Measurements from ENCODE around the gene FAHD2B.
"Not testable (repeated sequence)": the region's sequence is repeated elsewhere in the genome, so short reads cannot be mapped to it uniquely, and the experiment has no call there.

Gene FAHD2B

DNA sequence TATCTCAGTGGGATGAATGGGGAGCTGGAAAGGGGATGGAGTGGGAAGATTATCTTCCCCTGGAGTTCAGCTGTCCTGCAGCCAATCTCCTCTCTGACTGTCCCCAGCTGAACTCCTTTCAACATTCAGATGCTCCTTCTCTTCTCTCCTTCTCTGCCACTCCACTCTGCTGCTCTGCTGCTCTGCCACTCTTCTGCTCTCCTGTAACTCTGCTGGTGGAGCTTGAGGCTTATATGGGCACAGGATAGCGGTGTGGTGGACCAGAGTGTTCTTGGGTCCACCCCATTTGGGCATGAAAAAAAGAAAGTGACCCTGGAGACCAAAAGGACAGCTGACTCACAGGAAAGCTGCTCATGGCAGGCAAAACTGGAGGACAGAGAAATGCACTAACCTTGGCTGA, 26.6 kb downstream of the FAHD2B start:
- Histone ChIP-seq H3K27me3 (no peaks in the 10 kb centered on the region), H3K36me3 (no peaks in the 10 kb centered on the region), H3K4me3 (ENCODE audit: low read depth, low read length) (no peak overlapping the region), H3K4me1 (no peaks in the 10 kb centered on the region), H3K9me3 (no peaks in the 10 kb centered on the region)
- TF ChIP-seq, protein P1, sequence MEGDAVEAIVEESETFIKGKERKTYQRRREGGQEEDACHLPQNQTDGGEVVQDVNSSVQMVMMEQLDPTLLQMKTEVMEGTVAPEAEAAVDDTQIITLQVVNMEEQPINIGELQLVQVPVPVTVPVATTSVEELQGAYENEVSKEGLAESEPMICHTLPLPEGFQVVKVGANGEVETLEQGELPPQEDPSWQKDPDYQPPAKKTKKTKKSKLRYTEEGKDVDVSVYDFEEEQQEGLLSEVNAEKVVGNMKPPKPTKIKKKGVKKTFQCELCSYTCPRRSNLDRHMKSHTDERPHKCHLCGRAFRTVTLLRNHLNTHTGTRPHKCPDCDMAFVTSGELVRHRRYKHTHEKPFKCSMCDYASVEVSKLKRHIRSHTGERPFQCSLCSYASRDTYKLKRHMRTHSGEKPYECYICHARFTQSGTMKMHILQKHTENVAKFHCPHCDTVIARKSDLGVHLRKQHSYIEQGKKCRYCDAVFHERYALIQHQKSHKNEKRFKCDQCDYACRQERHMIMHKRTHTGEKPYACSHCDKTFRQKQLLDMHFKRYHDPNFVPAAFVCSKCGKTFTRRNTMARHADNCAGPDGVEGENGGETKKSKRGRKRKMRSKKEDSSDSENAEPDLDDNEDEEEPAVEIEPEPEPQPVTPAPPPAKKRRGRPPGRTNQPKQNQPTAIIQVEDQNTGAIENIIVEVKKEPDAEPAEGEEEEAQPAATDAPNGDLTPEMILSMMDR (IDR thresholded peaks at IDR 0.05; ENCODE audit: low read depth, low read length), result no peak
- DNase-seq, result no peak

DNA sequence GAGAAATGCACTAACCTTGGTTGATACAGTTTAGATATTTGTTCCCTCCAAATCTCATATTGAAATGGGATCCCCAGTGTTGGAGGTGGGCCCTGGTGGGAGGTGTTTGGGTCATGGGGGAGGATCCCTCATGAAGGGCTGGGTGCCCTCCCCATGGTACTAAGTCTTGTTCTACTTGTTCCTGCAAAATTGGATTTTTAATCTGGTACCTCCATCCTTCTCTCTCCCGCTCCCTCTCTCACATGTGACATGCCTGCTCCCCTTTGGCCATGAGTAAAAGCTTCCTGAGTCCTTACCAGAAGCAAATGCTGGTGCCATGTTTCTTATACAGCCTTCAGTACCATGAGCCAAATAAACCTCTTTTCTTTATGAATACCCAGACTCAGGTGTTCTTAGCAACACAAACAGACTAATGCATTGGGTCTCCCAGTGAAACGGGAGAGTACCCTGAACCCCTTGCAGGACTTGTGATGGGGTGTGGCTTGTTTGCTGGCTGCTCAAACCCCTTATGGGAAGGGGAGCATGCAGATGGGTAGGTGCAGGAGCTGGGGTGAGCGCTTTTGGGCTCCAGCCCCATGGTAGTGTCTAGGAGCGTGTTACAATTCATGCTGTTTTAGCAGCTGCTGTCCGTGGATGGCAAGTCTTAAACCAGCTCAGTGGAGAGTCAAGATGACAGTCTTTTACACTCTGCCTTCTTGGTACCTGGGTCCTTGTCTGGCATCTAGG, 27.2 kb downstream of the FAHD2B start:
- Histone ChIP-seq H3K9me3 (no peaks in the 10 kb centered on the region), H3K36me3 (no peaks in the 10 kb centered on the region), H3K27me3 (no peaks in the 10 kb centered on the region), H3K4me3 (ENCODE audit: low read depth, low read length) (no peak overlapping the region), H3K4me1 (no peaks in the 10 kb centered on the region)
- DNase-seq, result no peak
- TF ChIP-seq, protein P1 (IDR thresholded peaks at IDR 0.05; ENCODE audit: low read depth, low read length), result no peak

DNA sequence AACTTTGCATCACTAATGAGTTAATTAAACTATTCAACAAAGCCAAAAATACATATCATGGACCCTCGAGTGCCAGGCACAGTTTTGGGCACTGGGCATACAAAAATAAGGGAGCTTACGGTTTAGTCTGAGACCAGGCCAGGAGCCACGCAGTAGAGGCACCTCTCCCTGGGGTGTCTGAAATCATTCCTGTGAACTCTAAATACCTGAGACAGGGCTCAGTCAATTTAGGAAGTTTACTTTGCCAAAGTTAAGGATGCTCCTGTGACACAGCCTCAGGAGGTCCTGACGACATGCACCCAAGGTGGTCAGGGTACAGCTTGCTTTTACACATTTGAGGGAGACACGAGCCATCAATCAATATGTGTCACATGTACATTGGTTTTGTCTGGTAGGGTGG, 28.7 kb downstream of the FAHD2B start:
- H3K9me3 ChIP-seq; H3K4me3 ChIP-seq (ENCODE audit: low read depth, low read length); DNase-seq; H3K27me3 ChIP-seq; H3K4me1 ChIP-seq; H3K36me3 ChIP-seq: not testable (repeated sequence)

DNA sequence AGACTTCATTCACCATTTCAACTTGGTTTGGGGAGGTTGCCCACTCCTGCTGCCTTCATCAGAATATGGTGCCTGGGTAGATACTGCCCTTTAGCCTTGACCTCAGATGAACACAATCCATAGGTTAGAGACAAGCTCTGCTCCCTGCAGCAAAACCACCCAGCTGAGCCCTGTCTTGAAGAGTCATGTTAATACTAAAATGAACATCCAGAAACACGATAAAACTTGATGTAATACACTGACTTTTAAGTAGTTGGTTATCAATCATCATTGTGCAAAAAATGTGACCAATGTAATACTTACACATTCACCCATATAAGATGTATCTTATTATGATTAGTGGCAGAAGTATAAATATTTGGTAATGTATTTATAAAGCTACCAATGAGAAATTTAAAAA, 32.7 kb downstream of the FAHD2B start:
- not testable (repeated sequence) for H3K27me3 ChIP-seq; H3K4me3 ChIP-seq (ENCODE audit: low read depth, low read length); H3K36me3 ChIP-seq; H3K4me1 ChIP-seq; DNase-seq; H3K9me3 ChIP-seq

DNA sequence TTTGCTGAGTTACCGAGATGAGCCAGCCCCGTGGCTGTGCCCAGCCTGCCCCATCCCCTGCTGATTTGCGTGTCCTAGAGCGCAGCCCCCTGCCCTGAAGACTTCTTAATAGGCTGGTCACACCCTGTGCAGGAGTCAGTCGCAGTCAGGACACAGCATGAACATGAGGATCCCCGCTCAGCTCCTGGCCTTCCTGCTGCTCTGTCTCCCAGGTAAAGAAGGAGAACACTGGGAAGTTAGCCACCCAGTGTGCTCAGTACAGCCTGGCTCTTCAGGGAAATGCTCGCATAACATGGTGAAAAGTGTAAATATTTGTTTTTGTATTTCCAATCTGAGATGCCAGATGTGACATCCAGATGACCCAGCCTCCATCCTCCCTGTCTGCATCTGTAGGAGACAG, 34.9 kb downstream of the FAHD2B start:
- H3K27me3 ChIP-seq; H3K9me3 ChIP-seq; H3K4me1 ChIP-seq; H3K36me3 ChIP-seq; DNase-seq; H3K4me3 ChIP-seq (ENCODE audit: low read depth, low read length): not testable (repeated sequence)

DNA sequence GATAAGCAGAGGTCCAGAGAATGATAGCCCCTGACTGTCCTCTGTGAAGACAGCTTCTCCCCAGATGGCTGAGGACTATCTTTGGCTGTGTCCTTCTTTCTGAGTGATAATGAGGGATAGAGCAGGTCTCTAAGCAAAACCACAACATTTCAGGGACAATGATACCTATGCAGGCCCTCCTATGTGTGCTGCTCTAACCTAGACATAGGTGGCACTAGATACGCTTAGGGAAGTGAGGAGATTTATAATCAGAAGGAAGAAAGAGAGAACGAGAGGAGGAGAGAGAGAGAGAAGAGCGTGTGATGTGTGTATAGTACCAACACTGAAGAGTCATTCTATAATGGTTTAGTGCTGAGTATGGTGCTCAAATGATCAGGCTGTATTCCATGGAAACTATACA, 38.5 kb downstream of the FAHD2B start:
- H3K36me3 ChIP-seq; H3K9me3 ChIP-seq; H3K27me3 ChIP-seq; H3K4me1 ChIP-seq; DNase-seq; H3K4me3 ChIP-seq (ENCODE audit: low read depth, low read length): not testable (repeated sequence)

DNA sequence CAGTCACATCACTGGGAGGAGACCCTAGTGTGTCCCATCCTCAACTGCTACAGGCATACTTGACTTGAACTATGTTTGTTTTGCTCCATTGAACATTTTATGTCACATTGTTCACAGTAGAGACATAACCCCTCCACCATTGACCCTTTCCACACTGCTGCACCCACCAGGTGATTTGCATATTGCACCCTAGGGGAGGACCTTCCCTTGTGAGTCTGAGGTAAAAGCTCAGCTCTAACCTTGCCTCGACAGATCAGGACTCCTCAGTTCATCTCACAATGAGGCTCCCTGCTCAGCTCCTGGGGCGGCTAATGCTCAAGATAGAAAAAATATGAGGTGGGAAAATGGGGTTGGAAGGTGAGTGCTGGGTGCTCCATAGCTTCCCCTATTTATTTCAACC, 44.6 kb downstream of the FAHD2B start:
- H3K36me3 ChIP-seq; H3K27me3 ChIP-seq; DNase-seq; H3K9me3 ChIP-seq; H3K4me3 ChIP-seq (ENCODE audit: low read depth, low read length); H3K4me1 ChIP-seq: not testable (repeated sequence)

DNA sequence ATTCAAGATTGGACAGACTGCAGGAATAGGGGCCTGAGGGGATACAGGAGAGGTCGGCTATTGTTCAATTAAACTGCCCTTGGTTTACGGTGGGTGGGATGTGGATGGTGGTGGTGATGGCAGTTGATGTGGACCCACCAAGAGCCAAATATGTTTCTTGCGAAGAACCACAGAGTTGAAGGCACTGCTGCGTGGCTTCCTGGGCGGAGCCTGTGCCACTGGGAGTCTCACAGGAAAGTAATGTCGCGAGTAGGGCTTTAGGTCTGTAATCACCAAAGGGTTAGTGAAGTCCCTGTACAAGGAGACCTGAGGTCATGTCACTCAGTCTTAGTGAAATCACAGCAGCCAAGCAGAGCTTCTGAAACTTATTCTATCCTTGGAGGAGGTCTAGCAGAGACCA, 46.2 kb downstream of the FAHD2B start:
- not testable (repeated sequence) for H3K36me3 ChIP-seq; H3K4me1 ChIP-seq; H3K9me3 ChIP-seq; H3K4me3 ChIP-seq (ENCODE audit: low read depth, low read length); DNase-seq; H3K27me3 ChIP-seq

DNA sequence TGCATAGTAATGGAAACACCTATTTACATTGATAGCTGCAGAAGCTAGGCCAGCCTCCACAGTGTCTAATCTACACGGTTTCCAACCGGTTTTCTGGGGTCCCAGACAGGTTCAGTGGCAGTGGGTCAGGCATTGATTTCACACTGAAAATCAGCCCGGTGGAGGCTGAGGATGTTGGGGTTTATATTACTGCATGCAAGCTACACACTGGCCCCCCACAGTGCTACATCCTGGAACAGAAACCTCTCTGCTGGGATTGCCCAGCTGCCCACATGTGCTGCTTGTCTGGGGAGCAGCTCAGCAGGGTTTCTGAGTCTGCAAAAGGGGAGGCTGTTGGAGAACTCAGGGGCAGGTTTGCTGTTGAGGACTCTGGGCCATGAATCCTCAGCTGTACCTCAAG, 48.0 kb downstream of the FAHD2B start:
- DNase-seq; H3K9me3 ChIP-seq; H3K4me1 ChIP-seq; H3K27me3 ChIP-seq; H3K36me3 ChIP-seq; H3K4me3 ChIP-seq (ENCODE audit: low read depth, low read length): not testable (repeated sequence)

DNA sequence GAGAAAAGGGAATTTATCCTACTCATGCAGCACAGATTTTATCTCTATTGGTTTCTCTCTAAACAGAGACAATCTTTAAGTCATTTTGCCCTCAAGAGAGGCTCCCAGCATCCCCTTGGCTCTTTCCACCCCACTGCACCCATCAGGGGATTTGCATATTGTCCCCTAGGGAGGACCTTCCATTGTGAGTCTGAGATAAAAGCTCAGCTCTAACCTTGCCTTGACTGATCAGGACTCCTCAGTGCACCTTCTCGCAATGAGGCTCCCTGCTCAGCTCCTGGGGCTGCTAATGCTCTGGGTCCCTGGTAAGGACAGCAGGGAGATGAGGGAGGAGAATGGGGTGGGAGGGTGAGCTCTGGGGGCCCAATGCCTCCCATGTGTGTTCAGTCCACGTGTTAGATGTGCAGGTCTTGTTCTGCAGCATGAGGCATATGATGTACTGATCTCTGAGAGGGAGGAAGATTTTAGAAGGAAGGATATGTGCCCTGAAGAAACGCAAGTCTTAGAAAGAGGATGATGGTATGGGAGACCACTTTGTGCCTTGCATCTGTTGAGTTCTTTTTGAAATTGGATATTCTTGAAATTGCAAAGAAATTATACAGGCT, 48.7 kb downstream of the FAHD2B start:
- H3K4me1 ChIP-seq; H3K4me3 ChIP-seq (ENCODE audit: low read depth, low read length); H3K27me3 ChIP-seq; DNase-seq; H3K36me3 ChIP-seq; H3K9me3 ChIP-seq: not testable (repeated sequence)
